ENCODE data around the gene VWA3B.

The VWA3B gene

DNA sequence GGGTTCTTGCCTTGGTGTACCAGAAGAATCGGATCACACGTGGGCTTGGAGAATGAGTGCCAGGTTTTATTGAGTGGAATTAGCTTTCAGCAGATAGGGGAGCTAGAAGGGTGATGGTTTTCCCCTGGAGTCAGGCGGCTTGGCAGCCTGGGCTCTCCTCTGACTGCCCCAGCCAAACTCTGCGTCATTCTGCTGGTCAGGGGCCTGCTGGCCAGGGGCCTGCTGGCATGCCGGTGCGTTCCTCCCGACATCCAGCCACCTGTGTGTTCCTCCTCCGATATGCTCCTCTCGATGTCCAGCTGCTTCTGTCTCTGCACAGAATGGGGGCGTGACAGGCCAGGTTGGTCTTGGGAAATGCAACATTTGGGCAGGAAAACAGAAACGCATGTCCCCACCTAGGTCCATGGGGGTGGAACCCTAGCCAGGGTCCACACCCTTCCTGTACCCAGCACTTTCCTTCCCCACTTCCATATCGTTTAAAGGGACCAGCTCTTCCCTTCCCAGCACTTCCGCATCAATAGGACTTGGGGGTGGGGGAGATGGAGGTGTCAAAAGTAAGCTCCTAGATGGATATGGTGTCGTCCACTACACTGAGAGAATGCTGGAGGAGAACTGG, 85.3 kb downstream of the VWA3B start:
- FAIRE-seq, result no peak
- DNase-seq (ENCODE audit: low spot score), result no peak

DNA sequence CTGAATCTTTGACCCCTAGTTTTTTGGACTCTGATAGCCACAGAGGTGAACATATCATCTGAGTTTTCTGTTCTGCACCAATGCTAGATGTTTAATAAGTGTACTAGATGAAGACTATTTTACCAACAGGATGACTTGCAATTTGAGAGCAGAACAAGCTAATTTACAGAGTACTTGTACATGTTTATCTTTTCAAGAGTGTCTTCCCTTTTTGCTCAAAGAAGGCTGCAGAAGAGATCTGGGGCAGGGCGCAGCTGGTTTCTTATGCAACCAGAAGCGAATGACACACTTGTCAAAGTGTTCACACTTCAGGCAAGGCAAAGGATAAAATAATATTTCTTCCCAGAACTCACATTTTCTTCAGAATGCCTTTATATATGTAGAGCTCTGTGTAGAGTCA, 86.0 kb downstream of the VWA3B start:
- no peak for FAIRE-seq
- no peak for DNase-seq (ENCODE audit: low spot score)

DNA sequence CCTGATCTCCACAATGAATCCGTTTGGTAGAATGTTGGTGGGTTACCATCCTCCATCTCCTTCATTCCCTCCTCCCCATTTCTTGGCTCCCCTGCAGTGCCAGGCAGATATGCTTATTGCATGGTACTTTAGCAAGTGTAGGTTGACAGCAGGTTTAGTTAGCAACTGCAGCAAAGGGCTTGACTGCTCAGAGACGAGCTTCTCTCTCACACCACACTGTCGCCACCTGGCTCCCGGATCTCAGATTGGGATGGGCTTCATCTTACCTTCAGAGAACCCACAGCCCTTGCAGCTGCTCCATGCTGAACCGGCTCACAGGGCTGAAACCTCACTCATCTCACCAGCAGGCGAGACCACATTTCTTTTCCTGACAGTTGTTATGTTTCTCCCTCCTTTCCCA, 88.8 kb downstream of the VWA3B start:
- DNase-seq (ENCODE audit: low spot score) (no peak), FAIRE-seq (no peak)

DNA sequence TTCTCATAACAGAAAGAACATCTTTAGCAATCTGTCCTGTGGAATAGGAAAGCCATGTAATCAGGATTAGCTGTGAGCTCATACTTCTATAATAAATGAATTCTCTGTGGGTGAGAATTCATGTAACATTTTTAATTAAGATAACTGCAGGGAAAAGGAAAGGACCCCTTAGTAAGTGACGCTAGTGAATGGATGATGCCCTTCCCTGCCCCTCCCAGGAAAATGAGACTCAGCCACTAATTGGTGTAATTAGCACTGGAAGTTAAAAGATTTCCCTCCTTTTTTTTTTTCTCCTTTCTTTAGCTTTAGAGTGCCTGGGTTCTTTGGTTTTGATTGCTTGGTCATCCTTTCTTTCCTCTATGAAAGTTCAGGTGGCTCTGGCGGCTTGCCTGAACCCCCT, 90.3 kb downstream of the VWA3B start:
- no peak for FAIRE-seq
- no peak for DNase-seq (ENCODE audit: low spot score)

DNA sequence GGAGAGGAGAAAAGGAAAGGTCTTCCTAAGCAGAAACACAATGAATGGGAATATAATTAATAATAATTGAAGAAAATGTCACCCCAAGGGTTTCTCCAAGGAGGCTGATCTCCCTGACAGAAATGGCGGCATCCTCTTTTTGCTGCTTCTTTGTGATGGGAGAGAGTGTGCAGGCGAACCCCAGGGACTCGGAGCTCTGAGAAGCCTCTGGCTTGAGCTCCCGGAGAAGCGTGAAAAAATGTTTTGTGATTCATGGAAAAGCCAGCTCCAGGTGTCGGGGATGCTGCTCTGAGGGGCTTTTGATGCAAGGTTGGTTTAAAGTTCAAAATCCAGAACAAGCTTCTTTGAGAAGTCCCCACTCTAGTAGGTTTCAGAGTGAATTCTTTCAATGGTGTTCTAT, 91.0 kb downstream of the VWA3B start:
- FAIRE-seq, result no peak
- no peak for DNase-seq (ENCODE audit: low spot score)

DNA sequence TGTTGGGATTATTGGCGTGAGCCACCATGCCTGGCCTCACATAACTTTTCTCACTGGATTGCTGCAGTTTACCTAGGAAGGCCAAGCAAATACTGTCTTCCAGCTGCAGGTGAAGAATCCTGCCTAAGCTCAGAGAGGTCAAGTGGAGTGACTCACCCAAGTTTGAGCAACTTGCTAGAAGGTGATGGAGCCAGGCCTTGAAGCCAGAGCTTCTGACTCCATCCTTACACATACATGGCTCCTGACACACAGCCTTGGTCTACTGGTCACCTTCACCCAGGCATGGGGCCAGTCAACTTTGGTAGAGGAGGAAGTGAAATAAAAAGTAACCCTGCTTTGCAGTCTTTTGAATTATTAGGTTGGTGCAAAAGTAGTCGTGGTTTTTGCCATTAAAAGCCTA, 93.5 kb downstream of the VWA3B start:
- FAIRE-seq (no peak), DNase-seq (ENCODE audit: low spot score) (no peak)

DNA sequence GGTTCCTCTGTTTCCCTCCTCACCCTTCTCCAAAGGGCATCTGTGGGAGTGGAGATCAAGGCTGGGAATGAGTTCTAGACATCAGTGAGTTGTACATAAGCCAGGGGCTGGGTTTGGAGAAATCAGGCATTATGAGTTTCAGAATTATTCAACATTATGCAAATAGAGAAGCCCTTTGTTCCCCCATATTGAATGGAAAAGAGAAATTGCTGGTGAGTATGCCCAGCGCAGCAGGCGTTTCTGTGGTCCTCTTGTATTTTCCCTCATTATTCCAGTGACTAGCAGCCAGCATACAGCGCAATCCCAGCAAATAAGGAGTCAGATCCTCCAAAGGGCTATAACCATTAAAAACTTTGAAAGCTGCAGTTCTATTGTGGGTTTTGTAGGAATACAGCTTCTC, 94.4 kb downstream of the VWA3B start:
- no peak for FAIRE-seq

DNA sequence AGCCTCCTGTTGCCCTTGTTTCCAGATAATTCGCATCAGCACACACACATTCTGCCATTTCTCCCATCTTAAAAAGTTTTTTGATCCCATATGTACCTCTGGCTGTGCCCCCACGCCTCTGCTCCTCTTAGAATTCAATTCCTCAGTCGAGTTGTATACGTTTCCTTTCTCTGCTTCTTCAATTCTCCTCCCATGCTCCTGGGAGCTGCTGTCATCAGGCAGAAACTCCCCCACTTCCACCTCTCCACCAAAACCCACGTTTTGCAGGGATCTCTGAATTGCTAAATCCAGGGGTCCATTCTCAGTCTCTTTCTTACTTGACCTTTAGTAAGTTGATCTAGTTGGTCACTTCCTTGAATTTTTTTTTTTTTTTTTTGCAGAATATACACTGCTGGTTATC, 98.8 kb downstream of the VWA3B start:
- FAIRE-seq (no peak), DNase-seq (ENCODE audit: low spot score) (no peak)

More for the DNA sequence above, 94.4 kb downstream of the VWA3B start:
- no peak for DNase-seq (ENCODE audit: low spot score)

DNA sequence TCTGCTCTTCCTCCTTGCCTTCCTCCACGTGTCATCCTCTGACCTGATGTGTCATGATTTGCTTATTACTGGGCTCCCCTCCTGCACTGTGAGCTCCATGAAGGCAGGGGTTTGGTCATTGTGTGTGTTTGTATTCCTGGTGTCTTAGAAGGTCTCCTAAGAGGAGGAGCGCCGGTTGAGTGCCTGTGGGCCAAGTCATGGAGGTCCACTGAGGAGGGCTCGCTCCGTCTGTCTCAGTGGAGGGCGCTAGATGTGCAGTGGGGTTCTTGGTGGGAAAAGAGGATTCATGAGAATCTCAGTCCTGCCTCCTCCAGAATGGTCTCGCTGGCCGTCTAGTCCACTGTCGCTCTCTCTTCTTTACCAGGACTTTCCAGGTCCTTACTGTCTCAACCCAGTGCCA, 100.2 kb downstream of the VWA3B start:
- no peak for DNase-seq (ENCODE audit: low spot score)
- FAIRE-seq, result no peak

DNA sequence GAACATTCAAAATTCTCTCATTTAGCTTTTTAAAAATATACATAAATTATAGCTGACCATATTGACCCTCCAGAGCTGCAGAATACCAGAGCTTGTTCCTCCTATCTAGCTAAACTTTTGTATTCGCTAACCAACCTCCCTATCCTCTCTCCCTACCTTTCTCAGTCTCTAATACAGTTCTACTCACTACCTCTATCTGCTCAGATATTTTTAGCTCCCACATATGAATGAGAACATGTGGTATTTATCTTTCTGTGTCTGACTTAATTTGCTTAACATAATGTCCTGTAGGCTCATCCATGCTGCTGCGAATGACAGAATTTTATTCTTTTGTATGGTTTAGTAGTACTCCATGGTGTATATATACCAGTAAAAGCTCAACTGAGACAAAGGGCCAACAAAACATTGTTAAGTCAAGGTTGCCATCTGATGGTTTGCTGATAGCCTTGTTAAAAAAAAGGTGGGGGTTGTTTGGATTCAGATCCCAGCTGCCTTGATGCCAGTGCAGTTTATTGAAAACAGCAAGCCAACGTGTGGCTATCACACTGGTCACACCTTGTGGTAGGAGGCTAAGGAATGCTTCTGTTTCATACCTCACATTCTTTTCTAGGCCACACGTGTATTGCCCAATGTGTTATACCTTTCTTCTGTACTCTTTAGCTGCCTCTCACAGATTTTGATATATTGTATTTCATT, 101.5 kb downstream of the VWA3B start:
- FAIRE-seq (no peak), DNase-seq (ENCODE audit: low spot score) (no peak)

DNA sequence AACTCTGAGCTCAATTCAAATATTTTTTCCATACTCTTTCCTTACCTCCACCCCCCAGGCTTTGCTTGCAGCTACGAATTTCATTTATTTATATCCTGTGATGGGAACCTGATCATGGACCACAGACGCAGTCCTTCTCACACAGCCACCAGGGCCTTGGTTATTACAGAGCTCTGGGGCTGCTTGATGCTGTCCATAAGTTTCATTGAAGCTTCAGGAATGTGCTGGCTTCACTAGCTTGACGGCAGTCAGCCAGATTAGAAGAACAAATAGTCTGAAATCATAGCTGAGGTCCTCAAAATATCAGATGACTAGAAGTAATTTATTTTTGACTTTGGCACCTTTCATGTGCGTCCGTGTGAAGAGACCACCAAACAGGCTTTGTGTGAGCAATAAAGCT, 104.9 kb downstream of the VWA3B start:
- FAIRE-seq (no peak), DNase-seq (ENCODE audit: low spot score) (no peak)

DNA sequence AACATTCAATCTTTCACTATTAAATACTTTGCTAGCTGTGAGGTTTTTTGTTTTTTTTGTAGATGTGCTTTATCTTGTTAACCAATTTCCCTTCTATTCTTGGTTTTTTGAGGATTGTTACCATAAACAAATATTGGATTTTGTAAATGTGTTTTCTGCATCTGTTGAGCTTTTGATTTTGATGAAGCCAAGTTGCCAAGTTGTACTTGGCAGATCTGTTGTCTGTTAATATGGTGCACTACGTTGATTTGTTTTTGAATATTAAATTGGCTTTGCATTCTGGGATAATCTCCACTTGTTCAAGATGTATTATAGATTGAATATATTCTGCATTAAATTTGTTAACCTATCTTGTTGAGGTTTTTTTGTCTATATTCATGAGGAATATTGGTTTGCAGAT, 114.6 kb downstream of the VWA3B start:
- FAIRE-seq (no peak), DNase-seq (ENCODE audit: low spot score) (no peak)

DNA sequence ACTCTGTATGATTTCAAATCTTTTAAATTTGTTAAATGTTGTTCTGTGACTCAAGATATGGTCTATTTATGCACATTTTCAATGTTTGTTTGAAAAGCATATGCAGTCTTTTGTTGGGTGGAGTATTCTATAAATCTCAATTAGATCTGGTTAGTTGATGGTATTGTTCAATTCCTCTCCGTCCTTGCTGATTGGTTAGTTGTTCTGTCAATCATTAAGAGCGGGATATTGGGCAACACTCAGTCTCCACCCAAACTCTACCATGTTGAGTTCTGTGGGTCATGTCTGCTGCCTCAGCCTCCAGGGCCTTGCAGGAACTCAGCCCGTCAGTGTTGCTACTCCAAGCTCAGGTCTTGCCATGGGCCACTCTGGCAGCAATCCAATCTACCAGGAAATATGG, 118.9 kb downstream of the VWA3B start:
- FAIRE-seq (no peak), DNase-seq (ENCODE audit: low spot score) (no peak)

DNA sequence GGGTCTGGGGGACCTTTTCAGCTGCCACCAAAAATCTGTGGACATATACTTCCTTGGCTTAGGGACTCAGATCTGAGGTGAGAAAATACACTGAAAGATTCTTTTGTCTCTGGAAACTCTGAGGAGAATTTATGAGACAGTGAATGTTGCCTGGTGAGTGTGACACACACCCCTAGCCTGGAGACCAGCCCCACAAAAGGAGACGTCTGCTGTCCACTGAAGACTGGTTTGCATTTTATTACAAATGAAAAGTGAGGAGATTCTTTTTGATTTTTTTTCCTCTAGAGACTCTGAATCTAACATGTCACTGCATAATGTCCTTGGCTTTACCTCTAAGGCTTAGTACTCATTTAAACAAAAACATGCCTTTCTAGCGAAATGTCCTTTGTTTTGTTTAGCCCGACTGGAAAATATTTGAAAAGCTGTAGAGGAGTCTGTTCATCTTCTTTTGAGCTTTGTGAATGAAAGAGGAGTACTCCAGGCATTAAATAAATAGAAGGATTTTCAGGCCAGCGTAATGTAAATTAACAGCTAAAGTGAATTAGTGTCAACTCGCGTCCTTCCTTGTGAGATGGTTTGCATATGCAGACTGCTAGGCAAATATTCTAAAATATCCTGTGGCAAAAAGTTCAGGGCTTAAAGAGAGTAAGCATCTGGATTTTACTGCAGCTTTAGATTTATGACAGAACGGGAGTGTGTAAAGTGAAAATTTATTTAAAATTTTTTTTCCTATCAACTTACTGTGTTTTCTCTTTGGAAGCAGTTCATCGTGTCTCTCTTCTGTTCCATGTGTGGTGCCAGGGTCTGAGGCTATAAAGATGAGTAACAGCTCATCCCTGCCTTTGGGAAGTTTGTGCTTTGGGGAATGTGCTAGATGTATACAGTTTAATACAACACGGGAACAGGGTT, 125.4 kb downstream of the VWA3B start:
- no peak for FAIRE-seq
- DNase-seq (ENCODE audit: low spot score), result no peak

DNA sequence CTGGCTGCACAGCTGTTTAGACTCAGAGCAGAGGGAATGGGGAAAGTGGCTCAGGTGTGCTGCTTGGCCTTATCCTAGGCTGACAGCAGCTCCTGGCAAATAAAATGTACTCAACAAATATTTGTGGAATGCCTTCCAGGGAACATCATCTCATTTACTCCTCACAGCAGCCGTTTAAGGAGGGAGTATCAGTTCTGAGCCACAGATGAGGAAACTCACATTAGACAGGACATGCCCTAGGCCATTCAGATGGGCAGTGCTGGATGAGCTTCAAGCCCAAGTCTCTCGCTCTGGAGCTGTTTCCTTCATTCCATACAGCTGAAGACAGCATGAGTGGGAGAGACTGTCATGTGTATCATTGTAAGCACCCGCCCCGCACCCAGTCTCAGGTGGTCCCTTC, 129.6 kb downstream of the VWA3B start:
- no peak for FAIRE-seq
- DNase-seq (ENCODE audit: low spot score), result no peak

DNA sequence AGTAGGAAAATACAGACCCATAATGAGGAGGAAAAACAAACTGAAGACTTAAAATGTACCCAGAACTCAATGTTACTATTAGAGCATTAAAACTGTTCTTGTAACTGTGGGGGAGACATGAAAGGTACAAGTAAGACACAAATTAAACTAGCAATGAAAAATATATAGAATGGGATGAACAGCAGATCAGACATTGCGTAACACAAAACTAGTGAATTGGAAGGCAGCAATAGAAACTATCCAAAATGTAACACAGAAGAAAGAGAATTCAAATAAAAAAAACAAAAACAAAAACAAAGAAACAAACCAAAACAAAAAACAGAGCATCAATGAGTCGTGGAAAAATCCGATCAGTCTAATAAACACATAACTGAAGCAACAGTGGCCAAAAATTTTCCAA, 132.2 kb downstream of the VWA3B start:
- DNase-seq (ENCODE audit: low spot score) (no peak), FAIRE-seq (no peak)

DNA sequence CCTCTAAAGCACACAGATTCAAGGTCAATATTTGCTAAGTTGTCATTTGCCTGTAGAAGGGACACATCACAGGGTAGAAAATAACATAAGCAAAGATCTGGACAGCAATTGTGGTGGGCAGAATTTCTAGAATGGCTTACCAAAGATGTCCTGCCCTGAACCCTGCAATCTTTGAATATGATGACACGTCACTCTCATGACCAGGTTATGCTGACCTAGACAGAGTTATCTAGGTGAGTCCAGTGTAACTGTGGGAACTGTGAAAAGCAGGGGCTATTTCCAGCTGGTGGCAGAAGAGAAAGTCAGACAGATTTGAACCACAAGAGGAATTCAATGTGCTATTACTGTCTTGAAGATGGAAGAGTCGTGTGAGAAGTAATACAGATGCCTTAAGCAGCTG, 147.0 kb downstream of the VWA3B start:
- DNase-seq (ENCODE audit: low spot score), result no peak
- no peak for FAIRE-seq

DNA sequence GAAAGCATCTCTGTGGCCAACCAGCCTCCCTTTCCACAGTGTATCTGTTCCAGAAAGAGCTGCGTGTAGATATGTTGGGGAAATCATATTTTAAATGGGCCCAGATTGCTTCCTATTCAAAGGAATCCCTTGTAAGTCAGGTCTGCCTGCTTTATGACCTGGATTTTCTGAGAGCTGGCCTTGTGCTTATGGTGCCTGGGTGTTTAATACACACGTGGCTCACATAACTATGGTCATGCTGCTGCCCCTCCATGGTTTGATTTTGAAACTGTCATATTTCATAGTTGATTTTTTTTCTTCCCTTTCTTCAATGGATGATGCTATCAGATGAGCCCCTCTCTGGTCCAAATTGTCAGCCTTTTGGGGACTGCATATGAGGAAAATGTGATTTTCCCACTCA, 147.8 kb downstream of the VWA3B start:
- FAIRE-seq (no peak), DNase-seq (ENCODE audit: low spot score) (no peak)

DNA sequence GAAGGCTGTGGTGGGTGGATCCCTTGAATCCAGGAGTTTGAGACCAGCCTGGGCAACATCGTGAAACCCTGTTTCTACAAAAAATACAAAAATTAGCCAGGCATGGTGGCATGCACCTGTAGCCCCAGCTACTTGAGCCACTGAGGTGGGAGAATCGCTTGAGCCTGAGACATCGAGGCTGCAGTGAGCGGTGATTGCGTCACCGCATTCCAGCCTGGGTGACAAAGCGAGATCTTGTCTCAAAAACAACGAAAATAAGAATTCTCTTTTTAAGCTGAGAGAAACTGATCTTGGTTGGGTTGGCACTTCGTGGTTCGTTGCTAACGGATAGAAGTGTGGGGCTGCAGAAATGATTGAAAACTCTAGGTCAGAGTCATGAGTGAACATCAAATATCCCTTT, 150.0 kb downstream of the VWA3B start:
- FAIRE-seq, result no peak
- no peak for DNase-seq (ENCODE audit: low spot score)

DNA sequence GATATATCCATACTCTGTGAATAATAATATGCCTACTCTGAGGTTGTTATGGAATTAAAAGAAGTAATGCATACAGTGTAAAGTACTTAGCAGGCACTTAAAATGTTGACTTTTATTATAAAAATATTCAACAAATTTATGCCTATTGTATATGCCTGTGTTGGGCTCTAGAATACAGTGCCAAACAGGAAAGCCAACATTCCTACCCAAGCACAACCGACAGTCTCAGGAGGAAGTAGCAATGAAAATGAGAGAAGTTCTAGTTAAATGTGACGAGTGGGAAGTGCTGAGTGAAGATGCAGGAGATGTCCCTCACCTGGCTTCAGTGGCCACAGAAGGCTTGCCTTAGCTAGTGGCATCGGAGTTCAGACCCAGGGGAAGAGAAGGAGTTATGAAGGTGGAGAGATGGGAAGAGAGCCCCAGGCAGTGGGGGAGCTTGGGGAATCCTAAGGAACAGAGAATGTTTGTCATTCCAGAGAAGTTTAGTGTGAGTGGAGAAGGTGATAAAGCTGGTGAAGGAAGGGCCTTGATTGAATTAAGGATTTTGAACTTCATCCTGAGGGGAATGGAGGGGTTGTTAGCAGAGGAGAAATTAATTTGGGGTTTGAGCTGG, 153.9 kb downstream of the VWA3B start:
- FAIRE-seq, result no peak
- DNase-seq (ENCODE audit: low spot score), result no peak

DNA sequence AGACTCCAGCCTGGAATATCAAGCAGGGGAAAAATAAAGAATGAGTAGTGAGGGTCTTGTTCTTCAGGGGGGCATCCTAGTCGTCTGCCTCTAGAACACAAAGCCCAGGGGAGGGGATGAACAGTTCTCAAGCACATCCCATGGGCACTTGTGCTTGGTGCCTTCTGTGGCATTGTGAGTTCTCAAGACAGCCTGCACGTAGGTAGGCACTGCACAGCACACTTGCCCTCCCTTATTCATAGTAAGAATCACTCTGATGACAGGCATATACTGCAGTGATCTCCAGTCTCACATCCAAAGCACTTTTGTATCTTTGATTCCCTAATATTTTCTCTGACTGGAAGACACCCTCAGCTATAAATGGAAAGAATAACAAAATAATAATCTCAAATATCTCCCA, 154.6 kb downstream of the VWA3B start:
- no peak for DNase-seq (ENCODE audit: low spot score)
- no peak for FAIRE-seq

DNA sequence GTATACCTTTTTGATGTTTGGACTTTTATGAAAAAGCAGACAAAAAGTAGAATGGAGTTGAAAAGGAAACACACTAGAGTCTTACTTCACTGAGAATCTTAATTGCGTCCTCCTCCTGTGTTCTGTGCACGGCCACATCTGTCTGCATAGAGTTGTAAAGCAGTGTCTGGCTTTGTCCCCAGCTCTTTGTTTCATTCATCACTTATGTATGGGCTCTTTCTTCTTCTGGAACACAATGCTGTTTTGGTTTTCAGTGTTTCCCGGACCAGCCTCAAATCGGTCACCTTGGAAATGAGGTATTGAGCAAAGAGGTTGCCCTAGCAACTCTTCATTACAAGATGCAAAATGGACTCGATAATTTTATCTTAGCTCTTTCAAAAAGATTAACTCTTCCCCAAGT, 155.0 kb downstream of the VWA3B start:
- DNase-seq (ENCODE audit: low spot score) (no peak), FAIRE-seq (no peak)

Measured in RCC 7860 (cell line).